ENCODE data around the gene ZFP36L1.

GRCh38 chr14:68777644-68778043, 15.2 kb downstream of the ZFP36L1 start:
- TF ChIP-seq MAX (IDR thresholded peaks at IDR 0.05; ENCODE audit: insufficient read depth, insufficient read length) = no peak
- no peak for TF ChIP-seq CTCF (IDR thresholded peaks at IDR 0.05; ENCODE audit: extremely low read depth in 1 of 2, insufficient read depth in 1 of 2, low read depth in 1 of 2, low read length in 2 of 2)
- no peak for TF ChIP-seq EZH2 (IDR thresholded peaks at IDR 0.05; ENCODE audit: borderline replicate concordance, low read depth, low read length, severe bottlenecking)
- no peak for TF ChIP-seq POLR2AphosphoS5 (IDR thresholded peaks at IDR 0.05; ENCODE audit: insufficient read depth, low read depth, low read length)
- TF ChIP-seq MYC (IDR thresholded peaks at IDR 0.05; ENCODE audit: low read depth, low read length) = no peak
- no peak for TF ChIP-seq JUN (IDR thresholded peaks at IDR 0.05; ENCODE audit: borderline replicate concordance, insufficient read depth, insufficient read length, low read depth)
- no peak for TF ChIP-seq POLR2A (IDR thresholded peaks at IDR 0.05; ENCODE audit: low read depth, low read length)

Data from endothelial cell of umbilical vein (primary cell).